Stomach (tissue), 9 donors: ENCODE data around the gene MACROD1. TPM values are rescaled to one million over a fixed set of nuclear protein-coding genes. Genes with fewer than 3 reads are reported as not detected.
A peak's percentile ranks its signal among the peaks of the same experiment; 100 is the strongest.

ENCODE experiments used
- DNase-seq, 2 donors: peaks; one replicate each; pipeline versions ENCODE4 v3.0.0 to v3.0.0-alpha.2; 2013 to 2019
- H3K27ac ChIP-seq, 5 donors: fragments of 200-600 bp in 4 of 5; sonication (generic) in 4 of 5; one replicate each; pipeline ENCODE4 v1.5.1; 2013 to 2019; ENCODE audit warnings: mild to moderate bottlenecking in 1 of 5, moderate library complexity in 1 of 5
- H3K27me3 ChIP-seq, 3 donors: fragments of 200-600 bp; sonication (generic); one replicate each; pipeline ENCODE4 v1.5.1; 2017 to 2019; ENCODE audit warnings: mixed run types in 1 of 3
- H3K36me3 ChIP-seq, 4 donors: fragments of 200-600 bp; sonication (generic); 1 replicate in 3 of 4; 2 replicates in 1 of 4; pipeline ENCODE4 v1.5.1; 2016 to 2019
- H3K4me1 ChIP-seq, 4 donors: fragments of 200-600 bp; sonication (generic); one replicate each; pipeline ENCODE4 v1.5.1; 2016 to 2019
- H3K4me3 ChIP-seq, 4 donors: fragments of 200-600 bp; sonication (generic) in 3 of 4; one replicate each; pipeline ENCODE4 v1.5.1; 2016 to 2019; ENCODE audit warnings: mild to moderate bottlenecking in 1 of 4
- H3K9me3 ChIP-seq, 4 donors: fragments of 200-600 bp; sonication (generic); one replicate each; pipeline ENCODE4 v1.5.1; 2016 to 2019
- EP300 ChIP-seq: sonication (generic); formaldehyde crosslinking; IDR thresholded peaks from one replicate; pipeline ENCODE4 v1.6.1; 2017; ENCODE audit warnings: antibody characterized with exemption
- POLR2A ChIP-seq, 4 donors: fragments of 450-650 bp; IDR thresholded peaks; one replicate each; pipeline ENCODE4 v1.6.1; 2016; ENCODE audit warnings: antibody characterized with exemption in 4 of 4, control low read depth in 2 of 4, mild to moderate bottlenecking in 1 of 4, moderate library complexity in 1 of 4
- POLR2AphosphoS5 ChIP-seq, 3 donors: sonication (generic); formaldehyde crosslinking; IDR thresholded peaks; one replicate each; pipeline ENCODE4 v1.6.1; 2016; ENCODE audit warnings: antibody characterized with exemption in 3 of 3
- WGBS, 5 donors: extraction: QIAGEN DNeasy Blood & Tissue Kit in 3 of 5; methylation state at CpG; one replicate each; pipeline versions ENCODE4 v1.1.5 to v1.1.7; 2013 to 2018; 5-methylcytosine and 5-hydroxymethylcytosine counted together
- intact Hi-C: fragments of 100-400 bp; cut with DNase I; formaldehyde crosslinking; loops from one replicate; pipeline ENCODE4 v1.15.1; 2023; ENCODE audit warnings: low total_unique reads
- polyA plus RNA-seq, 3 donors: library from polyadenylated mRNA; stranded (reverse); fragments of 200-250 nt; gene quantifications; one replicate each; pipeline ENCODE4 v1.2.3, GENCODE V29; 2013
- small RNA-seq, 4 donors: library from RNA; depleted of rRNA; stranded (forward); fragments of <200 nt; gene quantifications; one replicate each; pipeline ENCODE3, GENCODE V24; 2016
- total RNA-seq, 5 donors: library from RNA; depleted of rRNA; stranded (reverse); fragments of >200 nt; gene quantifications; one replicate each; pipeline versions ENCODE4 v1.1.0 to v1.2.3, GENCODE V29; 2014 to 2016
- TF ChIP-seq, protein P1 (sequence below), 7 experiments: fragments of 450-650 bp in 4 of 7; fragments of 200-600 bp in 3 of 7; sonication (generic) in 3 of 7; IDR thresholded peaks; one replicate each; pipeline ENCODE4 v1.5.1; 2016 to 2019; ENCODE audit warnings: antibody characterized with exemption in 7 of 7, control low read depth in 2 of 7, mild to moderate bottlenecking in 1 of 7
- donor health status: healthy with polysubstance abuse.
- donor health status: Bipolar disorder and iron deficiency.
- donor health status: healthy.

The MACROD1 gene
- total and polyA plus RNA-seq, 8 donors, result 18.0 to 283 (median 47.4) TPM

- Histone ChIP-seq H3K27me3 (no peaks in the 10 kb centered on the region), H3K9me3 (no peaks in the 10 kb centered on the region), H3K36me3 (peaks cover 25 to 44% (median 36%) of the 10 kb centered on the region in 4 donors), H3K27ac (no peak overlapping the region), H3K4me3 (no peak overlapping the region), H3K4me1 (peaks cover 0 to 11% (median 0%) of the 10 kb centered on the region in 4 donors)
- 59 to 77% (median 74%) methylated on average over 3 to 5 of the region's 5 CpGs for WGBS, 5 donors
- TF ChIP-seq, protein P1, sequence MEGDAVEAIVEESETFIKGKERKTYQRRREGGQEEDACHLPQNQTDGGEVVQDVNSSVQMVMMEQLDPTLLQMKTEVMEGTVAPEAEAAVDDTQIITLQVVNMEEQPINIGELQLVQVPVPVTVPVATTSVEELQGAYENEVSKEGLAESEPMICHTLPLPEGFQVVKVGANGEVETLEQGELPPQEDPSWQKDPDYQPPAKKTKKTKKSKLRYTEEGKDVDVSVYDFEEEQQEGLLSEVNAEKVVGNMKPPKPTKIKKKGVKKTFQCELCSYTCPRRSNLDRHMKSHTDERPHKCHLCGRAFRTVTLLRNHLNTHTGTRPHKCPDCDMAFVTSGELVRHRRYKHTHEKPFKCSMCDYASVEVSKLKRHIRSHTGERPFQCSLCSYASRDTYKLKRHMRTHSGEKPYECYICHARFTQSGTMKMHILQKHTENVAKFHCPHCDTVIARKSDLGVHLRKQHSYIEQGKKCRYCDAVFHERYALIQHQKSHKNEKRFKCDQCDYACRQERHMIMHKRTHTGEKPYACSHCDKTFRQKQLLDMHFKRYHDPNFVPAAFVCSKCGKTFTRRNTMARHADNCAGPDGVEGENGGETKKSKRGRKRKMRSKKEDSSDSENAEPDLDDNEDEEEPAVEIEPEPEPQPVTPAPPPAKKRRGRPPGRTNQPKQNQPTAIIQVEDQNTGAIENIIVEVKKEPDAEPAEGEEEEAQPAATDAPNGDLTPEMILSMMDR (IDR thresholded peaks at IDR 0.05), result no peak
- TF ChIP-seq EP300 (no peak), POLR2AphosphoS5 (IDR thresholded peaks at IDR 0.05) (no peak), POLR2A (IDR thresholded peaks at IDR 0.05) (no peak)
- no peak for DNase-seq
- intact Hi-C loops, result no loop called here
Measured at GRCh38 chr11:63958008-63958407, 207.9 kb downstream of the MACROD1 start.

DNA sequence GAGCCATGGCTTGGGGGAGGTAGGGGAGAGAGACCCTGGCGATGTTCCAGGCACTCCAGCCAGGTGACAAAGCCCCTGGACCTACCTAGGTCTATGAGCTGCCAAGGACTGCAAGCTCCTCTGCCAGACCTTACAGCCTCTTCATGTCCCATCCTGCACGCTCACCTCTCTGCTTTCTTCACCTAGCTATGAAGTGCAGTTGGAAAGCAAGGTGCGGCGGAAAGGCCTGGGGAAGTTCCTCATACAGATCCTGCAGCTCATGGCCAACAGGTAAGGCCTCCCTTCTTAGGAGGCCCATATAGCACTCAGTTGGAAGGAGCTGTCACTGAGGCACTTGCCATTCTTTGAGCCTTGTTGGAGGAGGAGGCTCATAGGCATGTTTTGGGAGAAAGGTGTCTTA lies 213.3 kb downstream of the MACROD1 start:
- intact Hi-C loops, result loop anchor here (5.0 kb wide), 1 partner anchor 120 kb away; no protein-coding TSS in a partner anchor
- no peak for TF ChIP-seq POLR2AphosphoS5 (IDR thresholded peaks at IDR 0.05)
- no peak for TF ChIP-seq POLR2A (IDR thresholded peaks at IDR 0.05)
- TF ChIP-seq, protein P1 (IDR thresholded peaks at IDR 0.05), result no peak
- no peak for TF ChIP-seq EP300
- no peaks in the 10 kb centered on the region for H3K27me3 ChIP-seq
- no peak overlapping the region for H3K4me3 ChIP-seq
- no peak overlapping the region for H3K27ac ChIP-seq
- no peak for DNase-seq
- WGBS, 5 donors, result 95 to 99% (median 98%) methylated on average over 4 of the region's 4 CpGs
- peaks cover 29 to 76% (median 66%) of the 10 kb centered on the region in 4 donors for H3K36me3 ChIP-seq
- no peaks in the 10 kb centered on the region for H3K4me1 ChIP-seq
- no peaks in the 10 kb centered on the region for H3K9me3 ChIP-seq

- Histone ChIP-seq H3K36me3 (peaks cover 29 to 77% (median 73%) of the 10 kb centered on the region in 4 donors), H3K4me1 (no peaks in the 10 kb centered on the region), H3K9me3 (no peaks in the 10 kb centered on the region), H3K27me3 (no peaks in the 10 kb centered on the region), H3K4me3 (no peak overlapping the region), H3K27ac (peak overlapping the region in 1 of 5 donors; percentile 20)
- no peak for DNase-seq
- WGBS, 5 donors, result 63 to 81% (median 77%) methylated on average over 20 of the region's 20 CpGs
- intact Hi-C loops, result loop anchor here (5.0 kb wide), 1 partner anchor 120 kb away; no protein-coding TSS in a partner anchor
- TF ChIP-seq POLR2AphosphoS5 (IDR thresholded peaks at IDR 0.05) (no peak), EP300 (no peak), POLR2A (IDR thresholded peaks at IDR 0.05) (no peak)
- TF ChIP-seq, protein P1 (IDR thresholded peaks at IDR 0.05), result no peak
Measured at GRCh38 chr11:63951779-63952536, 214.0 kb downstream of the MACROD1 start.

Small RNA genes lying within 50 kb of the gene (small RNA-seq; reads per million reads assigned to genes)
- gene RNU6-45P, result 0 to 1.1 (median 0) reads per million in 4 donors

Other genes with a start within 250 kb of the MACROD1 start
- 1 to 10 TPM in 1 of 5 donors, under 1 TPM in 1, not detected in 3; 0.58 to 1.1 TPM for gene RCOR2, start 248.9 kb downstream of the MACROD1 start, total RNA-seq
- 1 to 10 TPM in 1 of 3 donors, under 1 TPM in 2; 0.35 to 1.6 (median 0.92) TPM for gene RCOR2, start 248.9 kb downstream of the MACROD1 start, polyA plus RNA-seq
- gene NAA40, start 227.1 kb downstream of the MACROD1 start, total RNA-seq, result 10 to 100 TPM in 3 of 5 donors, 1 to 10 TPM in 2; 4.3 to 71.4 (median 14.9) TPM
- 1 to 10 TPM; 4.9 to 8.0 (median 5.8) TPM for gene NAA40, start 227.1 kb downstream of the MACROD1 start, polyA plus RNA-seq
- 1,000 to 10,000 TPM in 1 of 5 donors, 100 to 1,000 TPM in 4; 107 to 1,004 (median 523) TPM for gene COX8A, start 191.5 kb downstream of the MACROD1 start, total RNA-seq
- gene COX8A, start 191.5 kb downstream of the MACROD1 start, polyA plus RNA-seq, result 1,000 to 10,000 TPM in 2 of 3 donors, 100 to 1,000 TPM in 1; 910 to 1,045 (median 1,001) TPM
- gene OTUB1, start 179.7 kb downstream of the MACROD1 start, total RNA-seq, result 100 to 1,000 TPM in 1 of 5 donors, 10 to 100 TPM in 4; 33.6 to 161 (median 40.3) TPM
- 10 to 100 TPM; 62.3 to 74.2 (median 64.8) TPM for gene OTUB1, start 179.7 kb downstream of the MACROD1 start, polyA plus RNA-seq
- 1 to 10 TPM in 1 of 5 donors, under 1 TPM in 1, not detected in 3; 0.73 to 1.3 TPM for gene FLRT1, start 130.2 kb downstream of the MACROD1 start, total RNA-seq
- gene FLRT1, start 130.2 kb downstream of the MACROD1 start, polyA plus RNA-seq, result under 1 TPM in 2 of 3 donors, not detected in 1; 0.12 to 0.28 TPM
- gene STIP1, start 20.1 kb upstream of the MACROD1 start, total RNA-seq, result 100 to 1,000 TPM in 1 of 5 donors, 10 to 100 TPM in 4; 27.4 to 259 (median 68.1) TPM
- 10 to 100 TPM; 51.5 to 56.2 (median 53.2) TPM for gene STIP1, start 20.1 kb upstream of the MACROD1 start, polyA plus RNA-seq
- gene FERMT3, start 40.6 kb upstream of the MACROD1 start, total RNA-seq, result 10 to 100 TPM; 11.9 to 30.3 (median 17.9) TPM
- 10 to 100 TPM; 12.4 to 31.9 (median 19.5) TPM for gene FERMT3, start 40.6 kb upstream of the MACROD1 start, polyA plus RNA-seq
- gene TRPT1, start 60.1 kb upstream of the MACROD1 start, total RNA-seq, result 100 to 1,000 TPM in 2 of 5 donors, 10 to 100 TPM in 3; 15.2 to 425 (median 63.8) TPM
- 10 to 100 TPM; 75.8 to 83.5 (median 79.7) TPM for gene TRPT1, start 60.1 kb upstream of the MACROD1 start, polyA plus RNA-seq
- 100 to 1,000 TPM in 4 of 5 donors, 10 to 100 TPM in 1; 35.1 to 363 (median 124) TPM for gene NUDT22, start 60.2 kb upstream of the MACROD1 start, total RNA-seq
- gene NUDT22, start 60.2 kb upstream of the MACROD1 start, polyA plus RNA-seq, result 100 to 1,000 TPM in 1 of 3 donors, 10 to 100 TPM in 2; 62.4 to 143 (median 76.2) TPM
- 10 to 100 TPM in 4 of 5 donors, 1 to 10 TPM in 1; 8.3 to 61.8 (median 14.9) TPM for gene DNAJC4, start 64.4 kb upstream of the MACROD1 start, total RNA-seq
- gene DNAJC4, start 64.4 kb upstream of the MACROD1 start, polyA plus RNA-seq, result 100 to 1,000 TPM in 2 of 3 donors, 10 to 100 TPM in 1; 69.8 to 115 (median 106) TPM
- gene VEGFB, start 68.5 kb upstream of the MACROD1 start, total RNA-seq, result 100 to 1,000 TPM in 1 of 5 donors, 10 to 100 TPM in 3, 1 to 10 TPM in 1; 2.9 to 167 (median 17.4) TPM
- gene VEGFB, start 68.5 kb upstream of the MACROD1 start, polyA plus RNA-seq, result 100 to 1,000 TPM in 1 of 3 donors, 10 to 100 TPM in 2; 86.4 to 132 (median 97.7) TPM
- gene FKBP2, start 75.0 kb upstream of the MACROD1 start, total RNA-seq, result 10 to 100 TPM; 15.2 to 66.8 (median 47.7) TPM
- 100 to 1,000 TPM; 140 to 257 (median 251) TPM for gene FKBP2, start 75.0 kb upstream of the MACROD1 start, polyA plus RNA-seq
- gene PPP1R14B, start 80.8 kb upstream of the MACROD1 start, total RNA-seq, result 100 to 1,000 TPM in 1 of 5 donors, 10 to 100 TPM in 4; 39.3 to 179 (median 65.9) TPM
- gene PPP1R14B, start 80.8 kb upstream of the MACROD1 start, polyA plus RNA-seq, result 100 to 1,000 TPM in 2 of 3 donors, 10 to 100 TPM in 1; 80.6 to 234 (median 190) TPM
- 100 to 1,000 TPM in 1 of 5 donors, 10 to 100 TPM in 4; 14.0 to 154 (median 27.4) TPM for gene PLCB3, start 85.4 kb upstream of the MACROD1 start, total RNA-seq
- gene PLCB3, start 85.4 kb upstream of the MACROD1 start, polyA plus RNA-seq, result 10 to 100 TPM; 12.2 to 14.3 (median 14.1) TPM
- gene BAD, start 118.6 kb upstream of the MACROD1 start, total RNA-seq, result 100 to 1,000 TPM in 1 of 5 donors, 10 to 100 TPM in 4; 40.4 to 343 (median 70.1) TPM
- gene BAD, start 118.6 kb upstream of the MACROD1 start, polyA plus RNA-seq, result 100 to 1,000 TPM; 114 to 207 (median 137) TPM
- 10 to 100 TPM in 2 of 5 donors, 1 to 10 TPM in 3; 2.9 to 58.8 (median 8.5) TPM for gene GPR137, start 119.7 kb upstream of the MACROD1 start, total RNA-seq
- 10 to 100 TPM; 18.8 to 23.4 (median 21.2) TPM for gene GPR137, start 119.7 kb upstream of the MACROD1 start, polyA plus RNA-seq
- gene KCNK4, start 125.2 kb upstream of the MACROD1 start, total RNA-seq, result not detected
- gene KCNK4, start 125.2 kb upstream of the MACROD1 start, polyA plus RNA-seq, result not detected
- 10 to 100 TPM in 1 of 5 donors, not detected in 4; 11.3 TPM for gene CATSPERZ, start 134.2 kb upstream of the MACROD1 start, total RNA-seq
- 1 to 10 TPM in 2 of 3 donors, under 1 TPM in 1; 0.18 to 5.2 (median 1.7) TPM for gene CATSPERZ, start 134.2 kb upstream of the MACROD1 start, polyA plus RNA-seq
- 100 to 1,000 TPM in 3 of 5 donors, 10 to 100 TPM in 2; 45.5 to 685 (median 142) TPM for gene ESRRA, start 139.4 kb upstream of the MACROD1 start, total RNA-seq
- gene ESRRA, start 139.4 kb upstream of the MACROD1 start, polyA plus RNA-seq, result 10 to 100 TPM; 63.5 to 86.6 (median 82.5) TPM
- 100 to 1,000 TPM in 2 of 5 donors, 10 to 100 TPM in 3; 50.8 to 181 (median 99.9) TPM for gene TRMT112, start 151.4 kb upstream of the MACROD1 start, total RNA-seq
- 100 to 1,000 TPM; 271 to 337 (median 328) TPM for gene TRMT112, start 151.4 kb upstream of the MACROD1 start, polyA plus RNA-seq
- gene PRDX5, start 152.0 kb upstream of the MACROD1 start, total RNA-seq, result 100 to 1,000 TPM in 3 of 5 donors, 10 to 100 TPM in 1, 1 to 10 TPM in 1; 9.3 to 254 (median 125) TPM
- gene PRDX5, start 152.0 kb upstream of the MACROD1 start, polyA plus RNA-seq, result 100 to 1,000 TPM; 462 to 725 (median 673) TPM
- 100 to 1,000 TPM in 1 of 5 donors, 10 to 100 TPM in 1, 1 to 10 TPM in 3; 1.8 to 137 (median 7.6) TPM for gene CCDC88B, start 174.1 kb upstream of the MACROD1 start, total RNA-seq
- 10 to 100 TPM; 37.4 to 57.7 (median 38.8) TPM for gene CCDC88B, start 174.1 kb upstream of the MACROD1 start, polyA plus RNA-seq
- gene RPS6KA4, start 193.0 kb upstream of the MACROD1 start, total RNA-seq, result 100 to 1,000 TPM in 1 of 5 donors, 10 to 100 TPM in 4; 15.4 to 103 (median 81.1) TPM
- 10 to 100 TPM; 18.5 to 22.8 (median 20.2) TPM for gene RPS6KA4, start 193.0 kb upstream of the MACROD1 start, polyA plus RNA-seq